Trophoblast cell (in vitro differentiated cells and primary cell): ENCODE results near the gene GLYATL3.

Experiments used
- DNase-seq, 2 donors: peaks; one replicate each; pipeline ENCODE4 v3.0.0-alpha.2; 2016
- H2AFZ ChIP-seq: 2 replicates; pipeline ENCODE4 v1.6.1; 2013; ENCODE audit warnings: low read length, moderate library complexity, mild to moderate bottlenecking; ENCODE audit not compliant: insufficient read depth, poor library complexity
- H2AK5ac ChIP-seq: 2 replicates; pipeline ENCODE4 v1.6.1; 2013; ENCODE audit warnings: mild to moderate bottlenecking, low read length
- H2BK120ac ChIP-seq: 2 replicates; pipeline ENCODE4 v1.6.1; 2013; ENCODE audit warnings: low read length, mild to moderate bottlenecking, moderate library complexity; ENCODE audit not compliant: insufficient read depth, poor library complexity
- H2BK12ac ChIP-seq: 2 replicates; pipeline ENCODE4 v1.6.1; 2013; ENCODE audit warnings: mild to moderate bottlenecking, low read length, moderate library complexity
- H2BK5ac ChIP-seq: 2 replicates; pipeline ENCODE4 v1.6.1; 2013; ENCODE audit warnings: low read length, low read depth, moderate library complexity, mild to moderate bottlenecking; ENCODE audit not compliant: poor library complexity
- H3K14ac ChIP-seq: 2 replicates; pipeline ENCODE4 v1.6.1; 2013; ENCODE audit warnings: mild to moderate bottlenecking, low read length
- H3K18ac ChIP-seq: 2 replicates; pipeline ENCODE4 v1.6.1; 2013; ENCODE audit warnings: mild to moderate bottlenecking, low read length
- H3K23ac ChIP-seq: 2 replicates; pipeline ENCODE4 v1.6.1; 2013; ENCODE audit warnings: low read length
- H3K27ac ChIP-seq: 2 replicates; pipeline ENCODE4 v1.5.1; 2013; ENCODE audit warnings: low read depth, mild to moderate bottlenecking, inconsistent platforms, low read length, moderate library complexity
- H3K27me3 ChIP-seq: 2 replicates; pipeline ENCODE4 v1.6.1; 2013; ENCODE audit warnings: inconsistent platforms, mild to moderate bottlenecking, low read length, moderate library complexity; ENCODE audit not compliant: insufficient read depth
- H3K36me3 ChIP-seq, 2 experiments: 1 replicate in 1 of 2; 2 replicates in 1 of 2; pipeline ENCODE4 v1.6.1; 2013; ENCODE audit warnings: low read length in 2 of 2, mild to moderate bottlenecking in 2 of 2, moderate library complexity in 1 of 2; ENCODE audit not compliant: insufficient read depth in 2 of 2, control insufficient read depth in 1 of 2
- H3K4ac ChIP-seq: 2 replicates; pipeline ENCODE4 v1.6.1; 2013; ENCODE audit warnings: low read depth, mild to moderate bottlenecking, low read length, moderate library complexity
- H3K4me1 ChIP-seq, 2 experiments: 1 replicate in 1 of 2; 2 replicates in 1 of 2; pipeline ENCODE4 v1.6.1; 2013; ENCODE audit warnings: low read length in 2 of 2, mild to moderate bottlenecking in 2 of 2, moderate library complexity in 1 of 2; ENCODE audit not compliant: insufficient read depth in 2 of 2, control insufficient read depth in 1 of 2
- H3K4me2 ChIP-seq: 2 replicates; pipeline ENCODE4 v1.6.1; 2013; ENCODE audit warnings: inconsistent platforms, mild to moderate bottlenecking, low read length, moderate library complexity
- H3K4me3 ChIP-seq: 2 replicates; pipeline ENCODE4 v1.5.1; 2013; ENCODE audit warnings: mild to moderate bottlenecking, low read depth, low read length, inconsistent platforms
- H3K79me1 ChIP-seq: one replicate; pipeline ENCODE4 v1.6.1; 2013; ENCODE audit warnings: low read length
- H3K79me2 ChIP-seq: 2 replicates; pipeline ENCODE4 v1.6.1; 2013; ENCODE audit warnings: low read length, mild to moderate bottlenecking; ENCODE audit not compliant: control insufficient read depth, insufficient read depth, poor library complexity
- H3K9ac ChIP-seq: 2 replicates; pipeline ENCODE4 v1.6.1; 2013; ENCODE audit warnings: mild to moderate bottlenecking, low read length
- H3K9me3 ChIP-seq: 2 replicates; pipeline ENCODE4 v1.6.1; 2013; ENCODE audit warnings: low read depth, mild to moderate bottlenecking, control low read depth, inconsistent platforms, low read length; ENCODE audit not compliant: insufficient read depth
- H4K12ac ChIP-seq: 2 replicates; pipeline ENCODE4 v1.6.1; 2013; ENCODE audit warnings: low read depth, mild to moderate bottlenecking, low read length, moderate library complexity
- H4K8ac ChIP-seq: 2 replicates; pipeline ENCODE4 v1.6.1; 2013; ENCODE audit warnings: low read depth, mild to moderate bottlenecking, low read length, moderate library complexity
- H4K91ac ChIP-seq: one replicate; pipeline ENCODE4 v1.6.1; 2013; ENCODE audit warnings: low read depth, mild to moderate bottlenecking, low read length, moderate library complexity
- WGBS: extraction: QIAGEN DNeasy Blood & Tissue Kit; methylation state at CpG from one replicate; pipeline ENCODE4 v1.1.7; 2013; ENCODE audit warnings: missing lambda C conversion rate; ENCODE audit not compliant: insufficient read length, insufficient coverage; ENCODE audit errors: extremely low coverage; 5-methylcytosine and 5-hydroxymethylcytosine counted together

GLYATL3 gene

DNA sequence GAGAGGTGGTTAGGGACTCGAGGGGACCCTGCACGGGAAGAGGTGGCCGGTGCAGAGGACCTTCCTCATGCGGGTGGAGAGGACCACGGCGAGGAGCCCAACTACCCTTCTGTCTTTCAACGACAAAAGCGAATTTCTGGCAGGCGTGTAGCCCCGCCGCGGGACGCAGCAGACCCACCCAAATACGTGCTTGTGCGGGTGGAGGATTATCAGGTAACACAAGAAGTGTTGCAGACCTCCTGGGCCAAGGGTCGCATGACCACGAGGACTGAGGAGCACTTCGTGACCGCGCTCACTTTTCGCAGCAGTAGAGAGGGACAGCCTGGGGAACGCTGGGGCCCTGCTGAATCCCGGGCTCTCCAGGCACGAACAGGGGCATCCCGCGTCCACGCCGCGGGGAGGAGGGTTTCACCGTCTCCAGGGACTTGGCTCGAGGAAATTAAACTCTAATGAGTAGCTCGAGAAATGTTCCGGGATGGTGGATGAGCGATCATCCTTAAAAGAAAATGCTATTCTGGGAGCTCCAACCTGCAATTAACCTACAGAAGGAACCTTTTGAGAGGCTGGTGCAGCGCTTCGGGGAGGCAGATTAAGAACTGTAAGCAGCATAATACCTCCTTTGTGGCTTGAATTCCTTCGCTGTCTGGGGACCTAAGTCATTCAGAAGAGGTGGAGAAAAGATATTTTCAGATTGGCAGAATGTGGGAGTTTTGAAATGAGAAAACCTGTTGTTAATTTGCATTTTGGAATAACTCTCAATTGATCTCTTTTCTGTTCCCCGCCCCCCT is 51.5 kb downstream of the GLYATL3 start:
- peak overlapping the region; percentile 63 for H3K9ac ChIP-seq
- H2BK5ac ChIP-seq = no peak overlapping the region
- no CpG with 5 or more reads among the region's 38 CpGs for WGBS
- H3K79me2 ChIP-seq = no peaks in the 10 kb centered on the region
- no peak overlapping the region for H2BK120ac ChIP-seq
- H2AK5ac ChIP-seq = no peak overlapping the region
- no peak overlapping the region for H4K8ac ChIP-seq
- H3K4me3 ChIP-seq = peak overlapping the region; percentile 65
- H2AFZ ChIP-seq = no peak overlapping the region
- no peaks in the 10 kb centered on the region for H3K36me3 ChIP-seq
- no peaks in the 10 kb centered on the region for H3K79me1 ChIP-seq
- H3K4ac ChIP-seq = no peak overlapping the region
- H3K4me2 ChIP-seq = peak overlapping the region; percentile 88
- DNase-seq = peak in 1 of 2 donors; percentile 31
- H3K27ac ChIP-seq = no peak overlapping the region
- H3K4me1 ChIP-seq = peaks cover 0 to 8% of the 10 kb centered on the region in 2 experiments
- no peak overlapping the region for H3K23ac ChIP-seq
- H3K9me3 ChIP-seq = peaks cover 2% of the 10 kb centered on the region
- H3K18ac ChIP-seq = no peak overlapping the region
- H2BK12ac ChIP-seq = no peak overlapping the region
- H4K12ac ChIP-seq = no peak overlapping the region
- no peak overlapping the region for H4K91ac ChIP-seq
- no peak overlapping the region for H3K14ac ChIP-seq
- no peaks in the 10 kb centered on the region for H3K27me3 ChIP-seq

- no peaks in the 10 kb centered on the region for H3K79me1 ChIP-seq
- H4K8ac ChIP-seq = no peak overlapping the region
- no peak overlapping the region for H3K4me3 ChIP-seq
- H3K27me3 ChIP-seq = no peaks in the 10 kb centered on the region
- peaks cover 2% of the 10 kb centered on the region for H3K9me3 ChIP-seq
- no peak overlapping the region for H2AK5ac ChIP-seq
- H2BK120ac ChIP-seq = no peak overlapping the region
- H4K12ac ChIP-seq = no peak overlapping the region
- no peak overlapping the region for H3K4ac ChIP-seq
- no peak overlapping the region for H2AFZ ChIP-seq
- H3K18ac ChIP-seq = no peak overlapping the region
- H3K23ac ChIP-seq = no peak overlapping the region
- no CpG with 5 or more reads among the region's 2 CpGs for WGBS
- H3K36me3 ChIP-seq = no peaks in the 10 kb centered on the region
- no peak overlapping the region for H3K27ac ChIP-seq
- H3K4me2 ChIP-seq = no peak overlapping the region
- H3K14ac ChIP-seq = no peak overlapping the region
- H3K9ac ChIP-seq = no peak overlapping the region
- no peak for DNase-seq
- H2BK5ac ChIP-seq = no peak overlapping the region
- no peak overlapping the region for H4K91ac ChIP-seq
- H2BK12ac ChIP-seq = no peak overlapping the region
- no peaks in the 10 kb centered on the region for H3K79me2 ChIP-seq
- peaks cover 0 to 8% of the 10 kb centered on the region in 2 experiments for H3K4me1 ChIP-seq
Observed at GRCh38 chr6:49551866-49552129, 52.1 kb downstream of the GLYATL3 start.

DNA sequence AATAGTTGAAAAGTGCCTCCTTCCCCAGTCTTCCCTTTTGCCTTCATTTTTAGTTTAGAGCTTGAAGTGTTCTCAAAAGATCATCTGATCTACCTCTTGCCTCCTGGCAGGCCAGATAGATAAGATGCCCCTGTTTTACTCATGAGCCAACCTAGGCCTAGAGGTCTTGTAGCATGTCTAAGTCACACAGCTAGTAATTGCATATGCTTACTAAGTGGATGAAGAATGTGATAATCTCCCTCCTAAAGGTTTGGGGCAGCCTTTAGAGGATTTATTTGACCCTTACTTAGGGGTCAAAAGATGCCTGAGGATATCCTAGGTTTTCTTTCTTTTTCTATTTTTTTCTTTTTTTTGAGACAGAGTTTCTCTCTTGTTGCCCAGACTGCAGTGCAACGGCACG is 52.9 kb downstream of the GLYATL3 start:
- H3K4me3 ChIP-seq = no peak overlapping the region
- H4K8ac ChIP-seq = no peak overlapping the region
- peaks cover 2% of the 10 kb centered on the region for H3K9me3 ChIP-seq
- no peak overlapping the region for H2AK5ac ChIP-seq
- H4K12ac ChIP-seq = no peak overlapping the region
- H2AFZ ChIP-seq = no peak overlapping the region
- H3K4me1 ChIP-seq = peaks cover 0 to 8% of the 10 kb centered on the region in 2 experiments
- H3K4me2 ChIP-seq = no peak overlapping the region
- no peak overlapping the region for H2BK12ac ChIP-seq
- H3K27ac ChIP-seq = no peak overlapping the region
- no CpG with 5 or more reads among the region's 2 CpGs for WGBS
- H3K36me3 ChIP-seq = no peaks in the 10 kb centered on the region
- no peak overlapping the region for H2BK120ac ChIP-seq
- H3K79me2 ChIP-seq = no peaks in the 10 kb centered on the region
- H4K91ac ChIP-seq = no peak overlapping the region
- H3K14ac ChIP-seq = no peak overlapping the region
- H3K27me3 ChIP-seq = no peaks in the 10 kb centered on the region
- H3K23ac ChIP-seq = no peak overlapping the region
- H3K4ac ChIP-seq = no peak overlapping the region
- no peak overlapping the region for H2BK5ac ChIP-seq
- no peak overlapping the region for H3K9ac ChIP-seq
- H3K18ac ChIP-seq = no peak overlapping the region
- H3K79me1 ChIP-seq = no peaks in the 10 kb centered on the region
- peak in 1 of 2 donors; percentile 49 for DNase-seq

DNA sequence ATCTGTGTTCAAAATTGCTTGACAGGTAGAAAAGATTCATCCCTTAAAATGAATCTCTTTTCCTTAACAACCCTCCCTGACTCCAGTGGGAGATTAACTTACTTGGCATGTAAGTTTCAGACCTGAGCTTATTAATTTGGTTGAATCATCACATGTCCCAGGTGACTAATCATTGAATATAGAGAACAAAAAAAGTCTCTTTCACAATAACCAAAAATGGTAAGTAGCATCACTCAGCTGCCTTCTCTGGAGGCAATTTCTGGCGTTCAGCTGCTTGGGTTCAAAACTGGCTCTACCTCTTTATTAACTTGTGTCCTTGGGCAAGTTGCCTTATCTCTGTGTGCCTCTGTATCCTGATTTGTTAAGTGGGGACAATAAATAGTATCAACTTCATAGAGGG is 53.7 kb downstream of the GLYATL3 start:
- DNase-seq = peak; percentile 55 to 89
- H2AFZ ChIP-seq = no peak overlapping the region
- no peak overlapping the region for H2BK120ac ChIP-seq
- H2BK12ac ChIP-seq = no peak overlapping the region
- H2BK5ac ChIP-seq = no peak overlapping the region
- no peaks in the 10 kb centered on the region for H3K36me3 ChIP-seq
- H4K8ac ChIP-seq = no peak overlapping the region
- no peak overlapping the region for H3K14ac ChIP-seq
- no peak overlapping the region for H3K23ac ChIP-seq
- H3K4me1 ChIP-seq = peaks cover 0 to 8% of the 10 kb centered on the region in 2 experiments
- no peak overlapping the region for H3K4me3 ChIP-seq
- H3K79me2 ChIP-seq = no peaks in the 10 kb centered on the region
- H3K79me1 ChIP-seq = no peaks in the 10 kb centered on the region
- H4K91ac ChIP-seq = no peak overlapping the region
- H3K4me2 ChIP-seq = no peak overlapping the region
- no peak overlapping the region for H3K27ac ChIP-seq
- peaks cover 2% of the 10 kb centered on the region for H3K9me3 ChIP-seq
- H2AK5ac ChIP-seq = no peak overlapping the region
- no CpG with 5 or more reads among the region's 1 CpG for WGBS
- no peak overlapping the region for H3K18ac ChIP-seq
- H3K9ac ChIP-seq = no peak overlapping the region
- H3K4ac ChIP-seq = no peak overlapping the region
- H3K27me3 ChIP-seq = no peaks in the 10 kb centered on the region
- no peak overlapping the region for H4K12ac ChIP-seq
